HepG2 (cell line): Measurements from ENCODE around the gene RAD54L2. TPM values are rescaled to one million over a fixed set of nuclear protein-coding genes. Genes with fewer than 3 reads are reported as not detected.
A peak's percentile ranks its signal among the peaks of the same experiment; 100 is the strongest.

Experiments
- ATAC-seq: fragments of 200-7000 bp; cut with Tn5 transposase; 3 replicates; pipeline ENCODE4 v1.9.1; 2020; ENCODE audit warnings: mild to moderate bottlenecking, moderate library complexity
- BruUV-seq: library from RNA; stranded (reverse); fragments of 400-500 nt; replicated peaks from 2 replicates; lab custom pipeline; 2021; lab: Mats Ljungman, UMichigan
- CTCF ChIA-PET: fragments of 300-600 bp; formaldehyde crosslinking; extraction: SDS; loops from one replicate; lab custom pipeline; 2021; ENCODE audit warnings: low total read pairs, inconsistent platforms, low intra/inter-chr PET ratio; lab: Yijun Ruan, JAX
- POLR2A ChIA-PET: fragments of 350-600 bp; sonication (Branson Sonifier 250); formaldehyde crosslinking; loops from one replicate; lab custom pipeline; 2020; ENCODE audit warnings: antibody characterized with exemption, inconsistent platforms; lab: Yijun Ruan, JAX
- DNase-seq: peaks from one replicate; pipeline ENCODE4 v3.0.0-alpha.2; 2015; ENCODE audit warnings: low spot score
- FAIRE-seq: peaks from 3 replicates; lab custom pipeline; 2011; peaks lifted over from hg19 to GRCh38; lab: Jason Lieb, UNC
- H2AFZ ChIP-seq: one replicate; pipeline ENCODE4 v1.6.1; 2011; ENCODE audit warnings: low read length, inconsistent platforms
- H3K27ac ChIP-seq: fragments of 300-600 bp; 3 replicates; pipeline ENCODE4 v1.8.0; 2011; ENCODE audit warnings: mixed run types, mild to moderate bottlenecking, mixed read lengths, low read length, inconsistent platforms; ENCODE audit not compliant: insufficient read depth; ENCODE audit errors: extremely low read length
- H3K27me3 ChIP-seq, 2 experiments: fragments of 200-600 bp in 1 of 2; 2 replicates in 1 of 2; 3 replicates in 1 of 2; pipeline versions ENCODE4 v1.6.0 to v1.8.0; 2011; ENCODE audit warnings: low read length in 2 of 2, mild to moderate bottlenecking in 2 of 2, moderate library complexity in 2 of 2, inconsistent platforms in 1 of 2; ENCODE audit not compliant: insufficient read depth in 2 of 2, control insufficient read depth in 1 of 2
- H3K36me3 ChIP-seq, 2 experiments: fragments of 200-600 bp in 1 of 2; replicated peaks in 1 of 2; 2 replicates in 1 of 2; 3 replicates in 1 of 2; pipeline versions ENCODE4 v1.5.1 to v1.8.0; 2011; ENCODE audit warnings: low read length in 2 of 2, inconsistent platforms in 1 of 2; ENCODE audit not compliant: insufficient read depth in 2 of 2, control insufficient read depth in 1 of 2
- H3K4me1 ChIP-seq: 2 replicates; pipeline ENCODE4 v1.5.1; 2012; ENCODE audit warnings: low read length, inconsistent platforms; ENCODE audit not compliant: insufficient read depth
- H3K4me2 ChIP-seq: 2 replicates; pipeline ENCODE4 v1.6.0; 2011; ENCODE audit warnings: low read depth, low read length, inconsistent platforms
- H3K4me3 ChIP-seq, 3 experiments: fragments of 200-600 bp in 1 of 3; sonication (generic), shearing (Covaris generic) in 1 of 3; replicated peaks in 1 of 3; 2 replicates each; pipeline ENCODE4 v1.5.1; 2011 to 2016; ENCODE audit warnings: low read length in 3 of 3, inconsistent platforms in 2 of 3, low read depth in 2 of 3, mild to moderate bottlenecking in 2 of 3, control low read depth in 1 of 3, mixed read lengths in 1 of 3; ENCODE audit not compliant: insufficient read depth in 1 of 3
- H3K79me2 ChIP-seq: one replicate; pipeline ENCODE4 v1.6.1; 2011; ENCODE audit warnings: low read length, inconsistent platforms; ENCODE audit not compliant: insufficient read depth
- H3K9ac ChIP-seq: 2 replicates; pipeline ENCODE4 v1.6.0; 2011; ENCODE audit warnings: mild to moderate bottlenecking, low read depth, low read length, inconsistent platforms; ENCODE audit not compliant: insufficient read depth
- H3K9me3 ChIP-seq: 2 replicates; pipeline ENCODE4 v1.5.1; 2012; ENCODE audit warnings: mild to moderate bottlenecking, low read length
- H4K20me1 ChIP-seq: 2 replicates; pipeline ENCODE4 v1.6.0; 2011; ENCODE audit warnings: inconsistent platforms, mild to moderate bottlenecking, low read length, moderate library complexity; ENCODE audit not compliant: insufficient read depth
- KDM3A ChIP-seq: IDR thresholded peaks from 2 replicates; pipeline ENCODE4 v1.6.1; 2018; ENCODE audit warnings: low read depth, missing compliant biosample characterization
- ZNF326 ChIP-seq: sonication (generic); formaldehyde crosslinking; IDR thresholded peaks from 2 replicates; pipeline ENCODE4 v1.4.0; 2020; ENCODE audit warnings: missing genetic modification reagents, borderline replicate concordance
- ZNF672 ChIP-seq: sonication (generic); formaldehyde crosslinking; IDR thresholded peaks from 2 replicates; pipeline ENCODE4 v1.8.1; 2022; ENCODE audit warnings: missing genetic modification reagents
- ZSCAN29 ChIP-seq: sonication (generic); formaldehyde crosslinking; conservative IDR thresholded peaks from 2 replicates; pipeline ENCODE4 v1.4.0; 2020; ENCODE audit warnings: mild to moderate bottlenecking, missing genetic modification reagents
- WGBS: methylation state at CpG from one replicate; pipeline ENCODE4 v1.1.6; 2017; ENCODE audit warnings: low lambda C conversion rate; 5-methylcytosine and 5-hydroxymethylcytosine counted together
- in situ Hi-C: cut with HindIII; loops from 2 replicates; pipeline ENCODE4 v1.10.0; 2017; ENCODE audit warnings: low pct_unique_long_range_greater_than_20kb; ENCODE audit not compliant: extremely low pct_ligation_motif_present
- intact Hi-C: fragments of 100-400 bp; cut with micrococcal nuclease; formaldehyde crosslinking; loops from one replicate; pipeline ENCODE4 v1.10.0; 2022; ENCODE audit not compliant: unreplicated experiment
- polyA plus RNA-seq, 8 experiments: library from polyadenylated mRNA; depleted of rRNA in 3 of 8; stranded (reverse) in 7 of 8; unstranded in 1 of 8; fragments of >200 nt; fragmentation: Illumina TruSeq in 4 of 8; extraction: Trizol in 4 of 8; gene quantifications; 2 replicates each; pipeline versions ENCODE4 v1.2.1 to v1.2.3, GENCODE V29; 2011 to 2016; ENCODE audit warnings: low read depth in 4 of 8, missing spikeins in 1 of 8, mixed read lengths in 1 of 8; ENCODE audit not compliant: insufficient read depth in 1 of 8
- total RNA-seq, 5 experiments: library from RNA; depleted of rRNA; stranded (reverse); fragments of >200 nt; fragmentation: Illumina TruSeq; extraction: Trizol; gene quantifications; 2 replicates each; pipeline ENCODE4 v1.2.3, GENCODE V29; 2016; ENCODE audit warnings: low read depth in 1 of 5
- TF ChIP-seq, protein P1 (sequence below), 2 experiments: fragments of 450-650 bp in 1 of 2; sonication (generic) in 1 of 2; formaldehyde crosslinking in 1 of 2; IDR thresholded peaks; 2 replicates each; pipeline versions ENCODE4 v1.6.1 to v1.8.0; 2016 to 2022; ENCODE audit warnings: antibody characterized with exemption in 1 of 2, mild to moderate bottlenecking in 1 of 2, missing genetic modification reagents in 1 of 2
- TF ChIP-seq, protein P2 (sequence below): sonication (generic); formaldehyde crosslinking; IDR thresholded peaks from 2 replicates; pipeline ENCODE4 v1.4.0; 2020; ENCODE audit warnings: mild to moderate bottlenecking, missing genetic modification reagents, borderline replicate concordance

Gene RAD54L2
- total and polyA plus RNA-seq, 2 of the 13 experiments (the other 11 are each of a cell fraction or from before 2014, with no cell fraction given), result 5.5 to 14.8 TPM

DNA sequence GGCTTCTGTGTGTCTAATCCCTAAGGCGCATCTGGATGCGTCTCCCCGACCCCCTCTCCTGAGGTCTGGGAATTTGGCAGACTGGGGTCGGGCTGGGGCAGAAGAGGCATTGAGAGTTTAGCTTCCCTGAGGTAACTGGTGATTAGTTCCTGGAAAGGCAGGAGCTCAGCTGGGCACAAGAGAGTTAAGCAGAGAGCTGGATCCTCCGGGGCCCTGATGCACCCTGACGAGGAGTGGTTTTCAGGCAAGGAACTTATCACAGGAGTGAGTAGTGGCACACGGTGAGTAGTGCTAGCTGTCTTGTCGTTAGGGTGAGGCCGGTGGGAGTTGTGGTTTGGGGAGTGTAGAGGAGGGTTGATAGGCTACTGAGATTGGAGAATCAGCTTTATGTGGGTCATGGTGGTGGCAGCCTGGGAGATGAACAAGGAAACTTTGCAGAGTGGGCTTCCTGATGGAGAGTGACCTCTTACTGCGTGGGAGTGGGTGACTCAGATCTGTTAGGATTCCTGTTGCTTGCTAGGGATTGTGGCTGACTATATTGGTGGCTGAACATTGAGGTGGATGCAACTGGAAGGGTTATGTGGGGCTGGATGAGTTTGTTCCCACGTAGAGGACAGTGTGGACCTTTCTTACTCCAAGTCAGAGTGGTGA, 897 bp downstream of the RAD54L2 start:
- Histone ChIP-seq H4K20me1 (no peaks in the 10 kb centered on the region), H3K27ac (peak overlapping the region; percentile 85), H2AFZ (no peak overlapping the region), H3K4me3 (peak overlapping the region; percentile 90 to 99 (median 95)), H3K4me1 (peaks cover 54% of the 10 kb centered on the region), H3K79me2 (peaks cover 42% of the 10 kb centered on the region), H3K27me3 (no peaks in the 10 kb centered on the region; a peak in 1 of 5 replicates), H3K4me2 (peak overlapping the region; percentile 86), H3K9me3 (no peaks in the 10 kb centered on the region), H3K36me3 (0 out of 5 replicates have a peak, but pooled peaks cover 0 to 2% of the 10 kb centered on the region in 2 experiments), H3K9ac (peak overlapping the region; percentile 95)
- BruUV-seq, result no TSS peak
- FAIRE-seq (no peak), DNase-seq (no peak), ATAC-seq (peak; percentile 49)
- WGBS, result 1% methylated on average over 7 of the region's 11 CpGs
- intact Hi-C loops, result no loop called here
- in situ Hi-C loops, result no loop called here
- ChIA-PET POLR2A (interaction anchor here (0.5 to 3.2 kb wide), 5 partner anchors 37 to 132 kb away, joined by 3 to 27 read pairs (median 3); partner anchors contain the start of gene DCAF1), CTCF (no interaction called here)
- TF ChIP-seq, protein P1, sequence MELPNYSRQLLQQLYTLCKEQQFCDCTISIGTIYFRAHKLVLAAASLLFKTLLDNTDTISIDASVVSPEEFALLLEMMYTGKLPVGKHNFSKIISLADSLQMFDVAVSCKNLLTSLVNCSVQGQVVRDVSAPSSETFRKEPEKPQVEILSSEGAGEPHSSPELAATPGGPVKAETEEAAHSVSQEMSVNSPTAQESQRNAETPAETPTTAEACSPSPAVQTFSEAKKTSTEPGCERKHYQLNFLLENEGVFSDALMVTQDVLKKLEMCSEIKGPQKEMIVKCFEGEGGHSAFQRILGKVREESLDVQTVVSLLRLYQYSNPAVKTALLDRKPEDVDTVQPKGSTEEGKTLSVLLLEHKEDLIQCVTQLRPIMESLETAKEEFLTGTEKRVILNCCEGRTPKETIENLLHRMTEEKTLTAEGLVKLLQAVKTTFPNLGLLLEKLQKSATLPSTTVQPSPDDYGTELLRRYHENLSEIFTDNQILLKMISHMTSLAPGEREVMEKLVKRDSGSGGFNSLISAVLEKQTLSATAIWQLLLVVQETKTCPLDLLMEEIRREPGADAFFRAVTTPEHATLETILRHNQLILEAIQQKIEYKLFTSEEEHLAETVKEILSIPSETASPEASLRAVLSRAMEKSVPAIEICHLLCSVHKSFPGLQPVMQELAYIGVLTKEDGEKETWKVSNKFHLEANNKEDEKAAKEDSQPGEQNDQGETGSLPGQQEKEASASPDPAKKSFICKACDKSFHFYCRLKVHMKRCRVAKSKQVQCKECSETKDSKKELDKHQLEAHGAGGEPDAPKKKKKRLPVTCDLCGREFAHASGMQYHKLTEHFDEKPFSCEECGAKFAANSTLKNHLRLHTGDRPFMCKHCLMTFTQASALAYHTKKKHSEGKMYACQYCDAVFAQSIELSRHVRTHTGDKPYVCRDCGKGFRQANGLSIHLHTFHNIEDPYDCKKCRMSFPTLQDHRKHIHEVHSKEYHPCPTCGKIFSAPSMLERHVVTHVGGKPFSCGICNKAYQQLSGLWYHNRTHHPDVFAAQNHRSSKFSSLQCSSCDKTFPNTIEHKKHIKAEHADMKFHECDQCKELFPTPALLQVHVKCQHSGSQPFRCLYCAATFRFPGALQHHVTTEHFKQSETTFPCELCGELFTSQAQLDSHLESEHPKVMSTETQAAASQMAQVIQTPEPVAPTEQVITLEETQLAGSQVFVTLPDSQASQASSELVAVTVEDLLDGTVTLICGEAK (IDR thresholded peaks at IDR 0.05), result no peak
- TF ChIP-seq, protein P1 (CRISPR knock-in tag; IDR thresholded peaks at IDR 0.05), result 0 out of 2 replicates have a peak, but pooled peaks have one; percentile 12
- TF ChIP-seq KDM3A (CRISPR knock-in tag), result no peak
- no peak for TF ChIP-seq ZNF672 (CRISPR knock-in tag)
- no peak for TF ChIP-seq ZNF326 (CRISPR knock-in tag)
- 0 out of 2 replicates have a peak, but pooled peaks have one; percentile 15 for TF ChIP-seq ZSCAN29 (CRISPR knock-in tag)
- TF ChIP-seq, protein P2, sequence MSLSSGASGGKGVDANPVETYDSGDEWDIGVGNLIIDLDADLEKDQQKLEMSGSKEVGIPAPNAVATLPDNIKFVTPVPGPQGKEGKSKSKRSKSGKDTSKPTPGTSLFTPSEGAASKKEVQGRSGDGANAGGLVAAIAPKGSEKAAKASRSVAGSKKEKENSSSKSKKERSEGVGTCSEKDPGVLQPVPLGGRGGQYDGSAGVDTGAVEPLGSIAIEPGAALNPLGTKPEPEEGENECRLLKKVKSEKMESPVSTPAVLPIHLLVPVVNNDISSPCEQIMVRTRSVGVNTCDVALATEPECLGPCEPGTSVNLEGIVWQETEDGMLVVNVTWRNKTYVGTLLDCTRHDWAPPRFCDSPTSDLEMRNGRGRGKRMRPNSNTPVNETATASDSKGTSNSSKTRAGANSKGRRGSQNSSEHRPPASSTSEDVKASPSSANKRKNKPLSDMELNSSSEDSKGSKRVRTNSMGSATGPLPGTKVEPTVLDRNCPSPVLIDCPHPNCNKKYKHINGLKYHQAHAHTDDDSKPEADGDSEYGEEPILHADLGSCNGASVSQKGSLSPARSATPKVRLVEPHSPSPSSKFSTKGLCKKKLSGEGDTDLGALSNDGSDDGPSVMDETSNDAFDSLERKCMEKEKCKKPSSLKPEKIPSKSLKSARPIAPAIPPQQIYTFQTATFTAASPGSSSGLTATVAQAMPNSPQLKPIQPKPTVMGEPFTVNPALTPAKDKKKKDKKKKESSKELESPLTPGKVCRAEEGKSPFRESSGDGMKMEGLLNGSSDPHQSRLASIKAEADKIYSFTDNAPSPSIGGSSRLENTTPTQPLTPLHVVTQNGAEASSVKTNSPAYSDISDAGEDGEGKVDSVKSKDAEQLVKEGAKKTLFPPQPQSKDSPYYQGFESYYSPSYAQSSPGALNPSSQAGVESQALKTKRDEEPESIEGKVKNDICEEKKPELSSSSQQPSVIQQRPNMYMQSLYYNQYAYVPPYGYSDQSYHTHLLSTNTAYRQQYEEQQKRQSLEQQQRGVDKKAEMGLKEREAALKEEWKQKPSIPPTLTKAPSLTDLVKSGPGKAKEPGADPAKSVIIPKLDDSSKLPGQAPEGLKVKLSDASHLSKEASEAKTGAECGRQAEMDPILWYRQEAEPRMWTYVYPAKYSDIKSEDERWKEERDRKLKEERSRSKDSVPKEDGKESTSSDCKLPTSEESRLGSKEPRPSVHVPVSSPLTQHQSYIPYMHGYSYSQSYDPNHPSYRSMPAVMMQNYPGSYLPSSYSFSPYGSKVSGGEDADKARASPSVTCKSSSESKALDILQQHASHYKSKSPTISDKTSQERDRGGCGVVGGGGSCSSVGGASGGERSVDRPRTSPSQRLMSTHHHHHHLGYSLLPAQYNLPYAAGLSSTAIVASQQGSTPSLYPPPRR, result no peak
